Measurements from ENCODE around the gene BRMS1. TPM values are rescaled to one million over a fixed set of nuclear protein-coding genes. Genes with fewer than 3 reads are reported as not detected.
"Not testable (repeated sequence)": the region's sequence is repeated elsewhere in the genome, so short reads cannot be mapped to it uniquely, and the experiment has no call there.

The BRMS1 gene
- total and polyA plus RNA-seq, 7 donors, result 12.6 to 152 (median 33.8) TPM

- Histone ChIP-seq H3K27me3 (ENCODE audit: insufficient read depth in 3 of 3, low read length in 2 of 3) (peaks cover 0 to 26% (median 6%) of the 10 kb centered on the region in 3 donors), H3K4me3 (peak overlapping the region; percentile 69), H3K9me3 (no peaks in the 10 kb centered on the region), H3K27ac (peak overlapping the region; percentile 75), H3K4me1 (no peaks in the 10 kb centered on the region), H3K36me3 (ENCODE audit: insufficient read depth in 1 of 2, low read depth in 1 of 2) (no peaks in the 10 kb centered on the region)
- DNase-seq (peak; percentile 57 to 63), ATAC-seq (no peak)
- intact Hi-C loops (cut with DNase I), result loop anchor here in 1 of 2 donors (5.0 kb wide), 1 partner anchor 74 kb away; no protein-coding TSS in a partner anchor
- TF ChIP-seq, protein P1, sequence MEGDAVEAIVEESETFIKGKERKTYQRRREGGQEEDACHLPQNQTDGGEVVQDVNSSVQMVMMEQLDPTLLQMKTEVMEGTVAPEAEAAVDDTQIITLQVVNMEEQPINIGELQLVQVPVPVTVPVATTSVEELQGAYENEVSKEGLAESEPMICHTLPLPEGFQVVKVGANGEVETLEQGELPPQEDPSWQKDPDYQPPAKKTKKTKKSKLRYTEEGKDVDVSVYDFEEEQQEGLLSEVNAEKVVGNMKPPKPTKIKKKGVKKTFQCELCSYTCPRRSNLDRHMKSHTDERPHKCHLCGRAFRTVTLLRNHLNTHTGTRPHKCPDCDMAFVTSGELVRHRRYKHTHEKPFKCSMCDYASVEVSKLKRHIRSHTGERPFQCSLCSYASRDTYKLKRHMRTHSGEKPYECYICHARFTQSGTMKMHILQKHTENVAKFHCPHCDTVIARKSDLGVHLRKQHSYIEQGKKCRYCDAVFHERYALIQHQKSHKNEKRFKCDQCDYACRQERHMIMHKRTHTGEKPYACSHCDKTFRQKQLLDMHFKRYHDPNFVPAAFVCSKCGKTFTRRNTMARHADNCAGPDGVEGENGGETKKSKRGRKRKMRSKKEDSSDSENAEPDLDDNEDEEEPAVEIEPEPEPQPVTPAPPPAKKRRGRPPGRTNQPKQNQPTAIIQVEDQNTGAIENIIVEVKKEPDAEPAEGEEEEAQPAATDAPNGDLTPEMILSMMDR (IDR thresholded peaks at IDR 0.05), result no peak
- 36 to 40% (median 38%) methylated on average over 34 to 38 of the region's 38 CpGs for WGBS, 3 donors
Measured at GRCh38 chr11:66313321-66314185, 31.4 kb downstream of the BRMS1 start.

- H3K27ac ChIP-seq, result peak overlapping the region; percentile 75
- TF ChIP-seq, protein P1 (IDR thresholded peaks at IDR 0.05), result no peak
- peaks cover 0 to 22% (median 6%) of the 10 kb centered on the region in 3 donors for H3K27me3 ChIP-seq (ENCODE audit: insufficient read depth in 3 of 3, low read length in 2 of 3)
- no peaks in the 10 kb centered on the region for H3K9me3 ChIP-seq
- ATAC-seq, result peak; percentile 83 to 89 (median 88)
- DNase-seq, result peak; percentile 98 to 99
- intact Hi-C loops (cut with DNase I), result loop anchor here (1.0 to 5.0 kb wide), 2 partner anchors 16 to 75 kb away; no protein-coding TSS in a partner anchor
- WGBS, 3 donors, result 2 to 7% (median 5%) methylated on average over 48 to 52 of the region's 52 CpGs
- no peaks in the 10 kb centered on the region for H3K36me3 ChIP-seq (ENCODE audit: insufficient read depth in 1 of 2, low read depth in 1 of 2)
- H3K4me3 ChIP-seq, result peak overlapping the region; percentile 69
- no peaks in the 10 kb centered on the region for H3K4me1 ChIP-seq
Measured at GRCh38 chr11:66312549-66313320, 32.2 kb downstream of the BRMS1 start.

- DNase-seq (peak; percentile 90 to 94), ATAC-seq (peak; percentile 83 to 90 (median 86))
- no peaks in the 10 kb centered on the region for H3K4me1 ChIP-seq
- H3K27me3 ChIP-seq (ENCODE audit: insufficient read depth in 3 of 3, low read length in 2 of 3), result peaks cover 0 to 18% (median 6%) of the 10 kb centered on the region in 3 donors
- H3K36me3 ChIP-seq (ENCODE audit: insufficient read depth in 1 of 2, low read depth in 1 of 2), result no peaks in the 10 kb centered on the region
- intact Hi-C loops (cut with DNase I), result loop anchor here (1.0 to 5.0 kb wide), 3 partner anchors 16 to 75 kb away; no protein-coding TSS in a partner anchor
- TF ChIP-seq, protein P1 (IDR thresholded peaks at IDR 0.05), result peak; percentile 90
- WGBS, 3 donors, result 0% methylated on average over 40 to 44 of the region's 44 CpGs
- H3K9me3 ChIP-seq, result no peaks in the 10 kb centered on the region
- peak overlapping the region; percentile 69 for H3K4me3 ChIP-seq
- peak overlapping the region; percentile 75 for H3K27ac ChIP-seq
Measured at GRCh38 chr11:66311965-66312548, 32.8 kb downstream of the BRMS1 start.

GRCh38 chr11:66311470-66311964, 33.4 kb downstream of the BRMS1 start:
- 26 to 28% (median 27%) methylated on average over 26 of the region's 26 CpGs for WGBS, 3 donors
- H3K27ac ChIP-seq, result peak overlapping the region; percentile 75
- ATAC-seq (no peak), DNase-seq (no peak)
- peaks cover 0 to 12% (median 6%) of the 10 kb centered on the region in 3 donors for H3K27me3 ChIP-seq (ENCODE audit: insufficient read depth in 3 of 3, low read length in 2 of 3)
- TF ChIP-seq, protein P1 (IDR thresholded peaks at IDR 0.05), result no peak
- peak overlapping the region; percentile 69 for H3K4me3 ChIP-seq
- intact Hi-C loops (cut with DNase I), result loop anchor here (1.0 to 5.0 kb wide), 2 partner anchors 76 kb away; no protein-coding TSS in a partner anchor
- H3K4me1 ChIP-seq, result no peaks in the 10 kb centered on the region
- H3K9me3 ChIP-seq, result no peaks in the 10 kb centered on the region
- H3K36me3 ChIP-seq (ENCODE audit: insufficient read depth in 1 of 2, low read depth in 1 of 2), result no peaks in the 10 kb centered on the region

- H3K27me3 ChIP-seq (ENCODE audit: insufficient read depth in 3 of 3, low read length in 2 of 3); DNase-seq; H3K4me3 ChIP-seq; H3K36me3 ChIP-seq (ENCODE audit: insufficient read depth in 1 of 2, low read depth in 1 of 2); H3K27ac ChIP-seq; H3K9me3 ChIP-seq; H3K4me1 ChIP-seq; ATAC-seq: not testable (repeated sequence)
- 79 to 83% (median 82%) methylated on average over 18 of the region's 18 CpGs for WGBS, 3 donors
- intact Hi-C loops (cut with DNase I), result loop anchor here (1.0 to 5.0 kb wide), 2 partner anchors 76 kb away; no protein-coding TSS in a partner anchor
Measured at GRCh38 chr11:66310803-66311440, 34.0 kb downstream of the BRMS1 start.
